Adrenal gland (tissue), 12 donors: Measurements from ENCODE around the gene CBX4. TPM values are rescaled to one million over a fixed set of nuclear protein-coding genes. Genes with fewer than 3 reads are reported as not detected.

Experiments used
- DNase-seq, 7 donors: peaks; one replicate each; pipeline ENCODE4 v3.0.0-alpha.2; 2019 to 2020
- H3K27ac ChIP-seq, 5 donors: fragments of 200-600 bp; sonication (generic) in 4 of 5; 1 replicate in 3 of 5; 2 replicates in 2 of 5; pipeline versions ENCODE4 v1.5.1 to v1.8.0; 2016 to 2020; ENCODE audit warnings: mild to moderate bottlenecking in 1 of 5
- H3K27me3 ChIP-seq: fragments of 200-600 bp; 2 replicates; pipeline ENCODE4 v1.8.0; 2021
- H3K36me3 ChIP-seq, 2 donors: fragments of 200-600 bp; replicated peaks in 1 of 2; 1 replicate in 1 of 2; 2 replicates in 1 of 2; pipeline versions ENCODE4 v1.5.1 to v1.8.0; 2018 to 2022
- H3K4me1 ChIP-seq, 2 donors: fragments of 200-600 bp; replicated peaks in 1 of 2; 1 replicate in 1 of 2; 2 replicates in 1 of 2; pipeline versions ENCODE4 v1.5.1 to v1.8.0; 2018 to 2021
- H3K4me3 ChIP-seq, 4 donors: fragments of 200-600 bp; sonication (generic) in 3 of 4; one replicate each; pipeline ENCODE4 v1.5.1; 2016 to 2018
- H3K9me3 ChIP-seq, 3 donors: fragments of 200-600 bp; sonication (generic) in 1 of 3; replicated peaks in 1 of 3; 1 replicate in 2 of 3; 2 replicates in 1 of 3; pipeline versions ENCODE4 v1.5.1 to v1.8.0; 2016 to 2021
- POLR2A ChIP-seq, 2 donors: fragments of 450-650 bp; IDR thresholded peaks; one replicate each; pipeline ENCODE4 v1.6.1; 2017; ENCODE audit warnings: antibody characterized with exemption in 2 of 2, mild to moderate bottlenecking in 2 of 2, moderate library complexity in 1 of 2
- WGBS, 4 donors: extraction: QIAGEN DNeasy Blood & Tissue Kit in 2 of 4; methylation state at CpG; one replicate each; pipeline versions ENCODE4 v1.1.5 to v1.1.7; 2013 to 2017; 5-methylcytosine and 5-hydroxymethylcytosine counted together
- intact Hi-C, 2 donors: fragments of 100-400 bp; cut with DNase I; formaldehyde crosslinking; loops; one replicate each; pipeline versions ENCODE4 v1.14.1 to v1.15.0; 2022 to 2023
- polyA plus RNA-seq, 3 donors: library from polyadenylated mRNA; stranded (reverse); fragments of 200-250 nt in 2 of 3; fragments of 350-450 nt in 1 of 3; fragmentation: Illumina TruSeq in 1 of 3; extraction: RNeasy Lipid Tissue Mini Kit (QIAGEN cat#74804) in 1 of 3; gene quantifications; one replicate each; pipeline ENCODE4 v1.2.3, GENCODE V29; 2013 to 2014
- total RNA-seq, 9 donors: library from RNA; depleted of rRNA in 4 of 9; stranded (reverse); fragments of >200 nt in 4 of 9; fragments of 120-200 nt in 1 of 9; fragmentation: NEBNext Ultra II Directional in 1 of 9; extraction: Animal tissue kit (Norgen Biotek cat#: 25700) in 1 of 9; gene quantifications; one replicate each; pipeline versions ENCODE4 v1.1.0 to v1.2.4, GENCODE V29; 2013 to 2023
- TF ChIP-seq, protein P1 (sequence below), 6 experiments: fragments of 450-650 bp in 4 of 6; fragments of 200-600 bp in 2 of 6; sonication (generic) in 1 of 6; IDR thresholded peaks; 1 replicate in 5 of 6; 2 replicates in 1 of 6; pipeline versions ENCODE4 v1.5.1 to v1.8.0; 2016 to 2021; ENCODE audit warnings: antibody characterized with exemption in 6 of 6, mild to moderate bottlenecking in 2 of 6, moderate library complexity in 1 of 6
- donor health status: healthy with polysubstance abuse.
- donor health status: Bipolar disorder and iron deficiency.
- donor health status: DM: yes; HTN: yes; CAD: no.
- donor health status: DM: no; HTN: no; CAD: no.
- donor health status: DM: no; HTN: no; CAD: no.
- donor health status: DM: yes; HTN: yes; CAD: no.

The CBX4 gene
- total and polyA plus RNA-seq, 12 donors = 5.4 to 39.3 (median 17.0) TPM

DNA sequence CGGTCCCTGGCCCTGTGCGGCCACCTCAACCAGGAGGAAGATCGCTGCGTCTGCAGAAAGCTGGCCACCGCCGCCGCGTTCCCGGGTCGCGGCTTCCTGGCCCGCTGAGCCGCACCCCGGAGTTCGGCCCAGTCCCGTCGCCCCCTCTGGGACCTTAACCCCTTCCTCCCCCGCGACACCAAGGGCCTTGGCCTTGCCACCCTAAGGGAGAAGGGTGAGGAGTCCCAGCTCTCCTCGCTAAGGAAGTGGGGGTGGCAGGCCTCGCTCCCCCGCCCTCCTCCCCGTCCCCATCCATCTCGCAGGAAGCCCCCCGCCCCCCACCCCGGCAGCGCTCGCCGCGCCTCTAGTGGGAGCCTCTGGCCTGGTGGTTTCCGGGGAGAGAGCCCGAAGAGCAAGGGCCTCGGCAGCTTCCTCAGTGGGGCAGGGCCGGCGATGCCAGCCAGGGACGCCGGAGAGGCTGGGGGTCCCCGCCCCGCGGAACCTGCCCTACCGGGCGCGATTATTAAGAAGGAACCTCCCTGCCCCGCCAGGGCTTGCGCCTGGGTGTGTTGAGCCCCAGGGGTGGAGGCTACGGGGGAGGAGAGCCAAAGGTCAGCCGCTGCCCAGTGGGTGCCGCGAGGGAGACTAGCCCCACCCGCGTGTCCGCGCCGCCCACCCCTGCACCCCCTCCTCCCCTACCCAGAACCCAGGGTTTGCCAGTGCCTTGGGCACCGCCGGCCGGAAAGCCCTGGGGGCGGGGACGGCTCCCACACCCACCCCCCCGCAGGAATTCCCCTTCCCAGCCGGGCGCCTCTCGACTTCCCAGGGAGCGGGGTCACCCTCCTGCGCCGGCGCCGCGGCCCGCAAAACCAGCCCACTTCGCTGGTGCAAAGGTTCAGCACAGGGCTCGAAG lies 6.8 kb downstream of the CBX4 start:
- intact Hi-C loops = no loop called here
- Histone ChIP-seq H3K9me3 (no peaks in the 10 kb centered on the region), H3K4me1 (peaks cover 36% of the 10 kb centered on the region in 2 donors), H3K4me3 (peak overlapping the region in 2 of 4 donors; percentile 21 to 45), H3K27ac (peak overlapping the region; percentile 22 to 88 (median 64)), H3K27me3 (no peaks in the 10 kb centered on the region), H3K36me3 (peaks cover 0 to 22% of the 10 kb centered on the region in 2 donors)
- DNase-seq = peak in 3 of 7 donors; percentile 36 to 51 (median 43)
- no peak for TF ChIP-seq POLR2A (IDR thresholded peaks at IDR 0.05)
- TF ChIP-seq, protein P1, sequence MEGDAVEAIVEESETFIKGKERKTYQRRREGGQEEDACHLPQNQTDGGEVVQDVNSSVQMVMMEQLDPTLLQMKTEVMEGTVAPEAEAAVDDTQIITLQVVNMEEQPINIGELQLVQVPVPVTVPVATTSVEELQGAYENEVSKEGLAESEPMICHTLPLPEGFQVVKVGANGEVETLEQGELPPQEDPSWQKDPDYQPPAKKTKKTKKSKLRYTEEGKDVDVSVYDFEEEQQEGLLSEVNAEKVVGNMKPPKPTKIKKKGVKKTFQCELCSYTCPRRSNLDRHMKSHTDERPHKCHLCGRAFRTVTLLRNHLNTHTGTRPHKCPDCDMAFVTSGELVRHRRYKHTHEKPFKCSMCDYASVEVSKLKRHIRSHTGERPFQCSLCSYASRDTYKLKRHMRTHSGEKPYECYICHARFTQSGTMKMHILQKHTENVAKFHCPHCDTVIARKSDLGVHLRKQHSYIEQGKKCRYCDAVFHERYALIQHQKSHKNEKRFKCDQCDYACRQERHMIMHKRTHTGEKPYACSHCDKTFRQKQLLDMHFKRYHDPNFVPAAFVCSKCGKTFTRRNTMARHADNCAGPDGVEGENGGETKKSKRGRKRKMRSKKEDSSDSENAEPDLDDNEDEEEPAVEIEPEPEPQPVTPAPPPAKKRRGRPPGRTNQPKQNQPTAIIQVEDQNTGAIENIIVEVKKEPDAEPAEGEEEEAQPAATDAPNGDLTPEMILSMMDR (IDR thresholded peaks at IDR 0.05) = no peak
- 18 to 55% (median 27%) methylated on average over 5 to 72 of the region's 72 CpGs for WGBS, 4 donors

DNA sequence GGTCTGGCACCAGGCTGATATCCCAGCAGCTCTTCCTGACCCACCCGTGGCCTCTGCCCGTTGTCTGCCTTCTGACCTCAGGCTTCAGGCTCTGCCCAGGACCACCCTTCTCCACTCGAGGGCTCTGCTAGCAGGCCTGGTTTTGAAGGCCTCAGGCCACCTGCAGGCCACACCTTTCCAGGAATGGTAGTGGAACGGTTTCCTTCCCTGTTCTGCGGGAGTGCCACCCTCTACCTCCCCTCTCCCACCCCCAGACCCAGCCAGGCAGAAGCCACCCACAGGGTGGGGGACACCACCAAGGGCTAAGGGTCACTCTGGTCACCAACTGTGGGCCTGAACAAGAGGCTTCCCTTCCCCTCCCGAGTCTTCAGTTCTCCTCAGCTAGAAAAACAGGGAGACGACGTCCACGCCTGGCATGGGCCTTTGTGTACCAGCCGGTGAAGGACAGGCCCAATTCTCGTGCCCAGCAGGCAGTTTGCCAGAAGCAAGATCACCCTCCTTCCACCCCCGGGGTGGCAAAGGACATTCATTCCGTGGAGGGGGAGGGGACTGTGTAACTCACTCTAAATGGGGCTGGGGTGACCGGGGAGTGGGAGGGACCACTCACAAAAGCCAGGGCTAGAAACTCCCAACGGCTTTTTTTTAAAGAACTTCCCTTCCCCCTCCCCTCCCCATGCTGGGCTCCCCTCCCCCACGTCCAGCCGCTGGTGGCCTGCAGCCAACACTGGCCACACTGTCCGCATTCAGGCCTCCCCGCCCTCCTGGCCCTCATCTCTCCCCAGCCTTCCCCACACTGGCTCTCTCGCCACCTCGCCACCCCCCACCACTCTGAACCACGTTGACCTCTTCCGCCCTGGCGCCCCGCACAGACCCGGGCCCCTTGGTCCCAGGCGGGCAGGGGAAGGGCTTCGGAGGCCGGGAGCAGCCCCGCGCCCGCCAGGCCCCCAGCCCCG lies 7.7 kb downstream of the CBX4 start:
- Histone ChIP-seq H3K9me3 (no peaks in the 10 kb centered on the region), H3K4me3 (peak overlapping the region in 2 of 4 donors; percentile 21 to 45), H3K27me3 (no peaks in the 10 kb centered on the region), H3K27ac (peak overlapping the region; percentile 38 to 88 (median 64)), H3K36me3 (peaks cover 0 to 22% of the 10 kb centered on the region in 2 donors), H3K4me1 (peaks cover 27% of the 10 kb centered on the region in 2 donors)
- intact Hi-C loops = no loop called here
- 17 to 25% (median 22%) methylated on average over 12 to 33 of the region's 33 CpGs for WGBS, 4 donors
- peak; percentile 83 to 89 (median 85) for DNase-seq
- TF ChIP-seq, protein P1 (IDR thresholded peaks at IDR 0.05) = no peak
- no peak for TF ChIP-seq POLR2A (IDR thresholded peaks at IDR 0.05)

DNA sequence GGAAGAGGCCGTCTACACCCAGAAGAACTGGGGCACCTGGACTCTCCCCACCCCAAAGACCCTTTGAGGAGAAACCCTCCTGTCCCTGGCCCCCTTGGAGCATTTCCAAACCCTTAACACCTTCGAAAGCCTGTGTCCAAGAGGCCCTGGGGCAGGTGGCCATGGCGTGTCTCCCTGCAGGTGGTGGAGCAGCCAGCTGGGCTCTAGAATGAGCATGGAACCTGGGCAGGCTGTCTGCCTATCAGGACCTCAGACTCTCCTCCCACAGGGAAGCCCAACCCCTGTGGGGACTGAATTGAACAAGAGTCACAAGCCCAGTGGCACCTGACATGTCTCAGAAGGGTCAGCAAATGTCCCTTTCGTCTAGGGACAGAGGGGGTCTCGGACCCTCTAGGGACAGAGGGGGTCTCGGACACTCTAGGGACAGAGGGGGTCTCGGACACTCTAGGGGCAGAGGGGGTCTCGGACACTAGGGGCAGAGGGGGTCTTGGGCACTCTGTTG lies 8.4 kb downstream of the CBX4 start:
- 94 to 100% (median 96%) methylated on average over 2 to 8 of the region's 8 CpGs for WGBS, 4 donors
- peaks cover 21 to 27% of the 10 kb centered on the region in 2 donors for H3K4me1 ChIP-seq
- H3K4me3 ChIP-seq = no peak overlapping the region
- no peaks in the 10 kb centered on the region for H3K27me3 ChIP-seq
- H3K9me3 ChIP-seq = no peaks in the 10 kb centered on the region
- DNase-seq = no peak
- TF ChIP-seq, protein P1 (IDR thresholded peaks at IDR 0.05) = no peak
- no peak for TF ChIP-seq POLR2A (IDR thresholded peaks at IDR 0.05)
- peaks cover 0 to 22% of the 10 kb centered on the region in 2 donors for H3K36me3 ChIP-seq
- intact Hi-C loops = no loop called here
- peak overlapping the region in 1 of 5 donors; percentile 88 for H3K27ac ChIP-seq
